ENCODE measurements around the gene AKR1A1.
A peak's percentile ranks its signal among the peaks of the same experiment; 100 is the strongest.

AKR1A1 gene

DNA sequence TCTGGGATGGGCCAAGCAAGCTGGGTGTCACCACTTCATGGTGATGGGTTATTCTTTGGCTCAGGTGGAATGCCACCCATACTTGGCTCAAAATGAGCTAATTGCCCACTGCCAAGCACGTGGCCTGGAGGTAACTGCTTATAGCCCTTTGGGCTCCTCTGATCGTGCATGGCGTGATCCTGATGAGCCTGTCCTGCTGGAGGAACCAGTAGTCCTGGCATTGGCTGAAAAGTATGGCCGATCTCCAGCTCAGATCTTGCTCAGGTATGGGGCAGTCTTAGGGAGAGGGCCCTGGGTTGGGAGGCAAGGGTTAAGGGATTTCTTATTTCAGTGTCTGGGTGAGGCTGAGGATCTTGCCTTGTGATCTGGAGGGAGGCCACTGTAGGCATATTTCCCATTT lies 17.8 kb downstream of the AKR1A1 start:
- in situ Hi-C loops (cut with MboI; ENCODE audit: low pct_unique_long_range_greater_than_20kb, low sequenced_read_pairs, unreplicated experiment), result loop anchor here (5.0 kb wide), 1 partner anchor 61 kb away; no protein-coding TSS in a partner anchor
- no peak for DNase-seq (ENCODE audit: low spot score)
- TF ChIP-seq, protein P1, sequence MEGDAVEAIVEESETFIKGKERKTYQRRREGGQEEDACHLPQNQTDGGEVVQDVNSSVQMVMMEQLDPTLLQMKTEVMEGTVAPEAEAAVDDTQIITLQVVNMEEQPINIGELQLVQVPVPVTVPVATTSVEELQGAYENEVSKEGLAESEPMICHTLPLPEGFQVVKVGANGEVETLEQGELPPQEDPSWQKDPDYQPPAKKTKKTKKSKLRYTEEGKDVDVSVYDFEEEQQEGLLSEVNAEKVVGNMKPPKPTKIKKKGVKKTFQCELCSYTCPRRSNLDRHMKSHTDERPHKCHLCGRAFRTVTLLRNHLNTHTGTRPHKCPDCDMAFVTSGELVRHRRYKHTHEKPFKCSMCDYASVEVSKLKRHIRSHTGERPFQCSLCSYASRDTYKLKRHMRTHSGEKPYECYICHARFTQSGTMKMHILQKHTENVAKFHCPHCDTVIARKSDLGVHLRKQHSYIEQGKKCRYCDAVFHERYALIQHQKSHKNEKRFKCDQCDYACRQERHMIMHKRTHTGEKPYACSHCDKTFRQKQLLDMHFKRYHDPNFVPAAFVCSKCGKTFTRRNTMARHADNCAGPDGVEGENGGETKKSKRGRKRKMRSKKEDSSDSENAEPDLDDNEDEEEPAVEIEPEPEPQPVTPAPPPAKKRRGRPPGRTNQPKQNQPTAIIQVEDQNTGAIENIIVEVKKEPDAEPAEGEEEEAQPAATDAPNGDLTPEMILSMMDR (IDR thresholded peaks at IDR 0.05; ENCODE audit: extremely low read depth, insufficient read depth, missing control alignments), result no peak

DNA sequence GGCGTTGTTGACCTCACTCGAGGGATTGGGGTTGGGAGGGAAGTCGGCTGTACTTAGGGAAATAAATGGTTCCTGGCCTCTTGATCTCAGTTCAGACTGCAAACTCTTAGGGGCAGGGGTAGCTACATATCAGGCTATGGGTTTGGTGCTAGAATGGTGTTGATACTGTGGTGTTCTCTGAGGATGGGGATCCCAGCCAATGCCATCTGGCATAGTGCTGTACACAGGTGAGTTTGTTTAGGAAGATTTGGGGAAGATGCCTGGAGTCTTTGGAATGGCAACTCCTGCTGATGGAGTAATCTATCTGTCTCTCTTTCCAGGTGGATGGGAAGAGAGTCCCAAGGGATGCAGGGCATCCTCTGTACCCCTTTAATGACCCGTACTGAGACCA lies 18.9 kb downstream of the AKR1A1 start:
- in situ Hi-C loops (cut with MboI; ENCODE audit: low pct_unique_long_range_greater_than_20kb, low sequenced_read_pairs, unreplicated experiment), result loop anchor here (5.0 kb wide), 1 partner anchor 62 kb away; no protein-coding TSS in a partner anchor
- TF ChIP-seq, protein P1 (IDR thresholded peaks at IDR 0.05; ENCODE audit: extremely low read depth, insufficient read depth, missing control alignments), result no peak
- no peak for DNase-seq (ENCODE audit: low spot score)

DNA sequence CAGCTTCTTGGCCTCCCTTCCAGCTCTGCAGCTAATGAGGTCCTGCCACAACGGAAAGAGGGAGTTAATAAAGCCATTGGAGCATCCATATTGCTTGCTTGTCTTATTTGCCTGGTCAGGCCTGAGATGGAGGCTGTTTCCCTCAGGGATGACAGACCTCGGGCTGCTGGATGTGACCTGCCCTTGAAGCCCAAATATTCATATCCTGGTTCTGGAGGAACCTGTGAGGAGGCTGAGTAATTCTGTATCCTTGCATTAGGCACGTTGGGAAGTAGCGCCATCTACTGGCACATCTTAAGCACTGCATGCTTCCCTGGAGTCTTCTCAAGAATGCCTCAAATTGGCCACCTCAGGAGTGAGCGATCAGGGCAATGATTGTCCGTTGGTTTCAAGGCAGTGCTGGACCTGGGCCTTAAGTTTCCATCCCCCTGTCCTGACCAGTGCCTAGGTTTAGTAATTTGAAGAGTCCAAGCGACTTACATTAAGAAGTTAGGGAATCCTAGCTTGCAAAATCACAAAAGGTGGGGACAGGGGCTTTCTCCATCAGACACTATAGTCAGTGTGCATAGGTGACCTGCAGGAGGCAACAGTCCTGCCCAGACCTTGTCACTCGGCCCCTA lies 19.4 kb downstream of the AKR1A1 start:
- DNase-seq (ENCODE audit: low spot score), result peak; percentile 70
- in situ Hi-C loops (cut with MboI; ENCODE audit: low pct_unique_long_range_greater_than_20kb, low sequenced_read_pairs, unreplicated experiment), result loop anchor here (5.0 to 10.0 kb wide), 2 partner anchors 63 to 205 kb away; no protein-coding TSS in a partner anchor
- TF ChIP-seq, protein P1 (IDR thresholded peaks at IDR 0.05; ENCODE audit: extremely low read depth, insufficient read depth, missing control alignments), result peak; percentile 98

DNA sequence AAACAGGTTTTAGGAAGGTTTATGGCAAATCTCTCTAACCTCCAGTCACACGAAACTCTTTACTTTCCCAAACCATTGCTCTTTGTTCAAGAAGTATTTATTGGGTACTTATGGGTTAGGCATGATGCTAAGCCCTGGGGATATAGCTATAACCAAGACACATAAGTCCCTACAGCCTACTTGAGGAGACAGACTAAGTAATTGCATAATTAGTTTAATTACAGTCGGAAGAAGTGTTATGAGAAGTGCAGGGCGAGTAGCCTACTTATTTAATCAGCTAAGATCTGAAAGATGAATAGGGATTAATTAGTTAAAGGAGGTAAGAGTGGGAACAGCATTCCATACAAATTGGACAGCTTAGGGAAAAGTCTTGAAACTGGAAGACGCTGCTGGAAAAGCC lies 20.0 kb downstream of the AKR1A1 start:
- DNase-seq (ENCODE audit: low spot score), result no peak
- TF ChIP-seq, protein P1 (IDR thresholded peaks at IDR 0.05; ENCODE audit: extremely low read depth, insufficient read depth, missing control alignments), result no peak
- in situ Hi-C loops (cut with MboI; ENCODE audit: low pct_unique_long_range_greater_than_20kb, low sequenced_read_pairs, unreplicated experiment), result loop anchor here (10.0 kb wide), 1 partner anchor 206 kb away; no protein-coding TSS in a partner anchor

DNA sequence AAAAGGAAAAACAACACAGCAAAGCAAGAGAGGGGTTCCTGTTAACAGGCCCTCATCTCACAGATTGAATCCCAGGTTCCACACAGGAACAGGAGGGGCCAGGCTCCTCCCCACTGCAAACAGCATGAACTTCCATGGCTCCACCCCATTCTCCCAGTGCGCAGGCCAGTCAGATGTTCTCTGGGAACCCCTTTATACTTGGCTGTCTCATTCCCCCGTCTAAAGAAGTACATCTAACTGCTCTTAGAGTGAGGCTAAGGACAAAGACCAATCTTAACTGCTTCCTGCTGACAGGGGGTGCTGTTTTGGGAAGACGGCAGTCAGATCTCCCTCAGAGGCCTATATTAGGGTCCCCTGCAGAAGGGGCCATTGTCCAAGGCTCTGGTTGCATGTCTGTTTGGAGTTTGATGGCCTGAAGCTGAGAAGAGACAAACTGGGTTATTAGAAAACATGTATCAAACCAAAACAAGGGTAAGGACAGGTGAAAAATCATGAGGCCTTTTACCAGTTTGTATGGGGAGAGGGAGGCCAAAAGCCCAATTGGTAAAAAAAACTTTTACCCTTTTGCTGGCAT lies 22.7 kb downstream of the AKR1A1 start:
- DNase-seq (ENCODE audit: low spot score), result no peak
- TF ChIP-seq, protein P1 (IDR thresholded peaks at IDR 0.05; ENCODE audit: extremely low read depth, insufficient read depth, missing control alignments), result no peak
- in situ Hi-C loops (cut with MboI; ENCODE audit: low pct_unique_long_range_greater_than_20kb, low sequenced_read_pairs, unreplicated experiment), result loop anchor here (10.0 kb wide), 1 partner anchor 209 kb away; no protein-coding TSS in a partner anchor

DNA sequence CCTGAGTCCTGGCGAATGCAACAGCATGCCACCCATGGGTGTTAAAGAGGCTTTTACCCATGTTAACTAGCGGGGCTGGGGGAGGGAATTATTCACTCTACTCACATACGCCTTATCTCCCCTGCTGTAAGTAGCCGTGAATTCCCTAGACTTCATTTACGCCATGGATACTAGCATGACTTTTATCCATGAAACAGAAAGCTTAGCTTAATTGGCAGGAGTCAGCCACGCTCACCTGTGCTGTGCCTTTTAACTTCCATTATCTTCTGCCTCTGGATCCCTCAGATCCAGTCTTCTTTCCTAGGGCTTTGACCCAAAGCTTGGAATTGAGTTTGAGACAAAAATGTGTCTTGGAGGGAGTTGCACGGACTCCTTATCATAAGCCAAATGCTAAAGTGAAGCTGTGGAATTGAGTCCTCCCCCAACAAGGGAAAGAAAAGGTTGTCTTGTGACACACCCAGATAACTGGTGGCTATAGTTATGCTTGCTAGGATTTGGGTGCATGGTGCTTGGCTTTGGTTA lies 23.5 kb downstream of the AKR1A1 start:
- TF ChIP-seq, protein P1 (IDR thresholded peaks at IDR 0.05; ENCODE audit: extremely low read depth, insufficient read depth, missing control alignments), result no peak
- no peak for DNase-seq (ENCODE audit: low spot score)
- in situ Hi-C loops (cut with MboI; ENCODE audit: low pct_unique_long_range_greater_than_20kb, low sequenced_read_pairs, unreplicated experiment), result loop anchor here (10.0 kb wide), 1 partner anchor 209 kb away; no protein-coding TSS in a partner anchor
